IMR-90 (cell line): Measurements from ENCODE around the gene DLX1. TPM values are rescaled to one million over a fixed set of nuclear protein-coding genes. Genes with fewer than 3 reads are reported as not detected.

Source experiments
- ATAC-seq: fragments of 200-7000 bp; cut with Tn5 transposase; 2 replicates; pipeline ENCODE4 v1.9.1; 2020; ENCODE audit warnings: low read depth, mild to moderate bottlenecking, moderate library complexity
- BruUV-seq: library from RNA; stranded (reverse); fragments of 400-500 nt; replicated peaks from 2 replicates; lab custom pipeline; 2021; lab: Mats Ljungman, UMichigan
- CTCF ChIA-PET: fragments of 300-600 bp; formaldehyde crosslinking; extraction: SDS; loops from one replicate; lab custom pipeline; 2021; ENCODE audit warnings: antibody characterized with exemption; lab: Yijun Ruan, JAX
- POLR2A ChIA-PET: fragments of 300-600 bp; sonication (Branson Sonifier 250); formaldehyde crosslinking; loops from one replicate; lab custom pipeline; 2022; ENCODE audit warnings: antibody characterized with exemption; ENCODE audit not compliant: unreplicated experiment; lab: Charles Lee
- DNase-seq: peaks from one replicate; pipeline ENCODE4 v3.0.0; 2013
- H2AFZ ChIP-seq: replicated peaks from 2 replicates; pipeline ENCODE3; 2013; ENCODE audit warnings: low read length, mild to moderate bottlenecking; ENCODE audit not compliant: poor library complexity
- H2AK5ac ChIP-seq: 2 replicates; pipeline ENCODE4 v1.6.1; 2013; ENCODE audit warnings: low read depth, low read length, inconsistent platforms
- H2AK9ac ChIP-seq: replicated peaks from 2 replicates; pipeline ENCODE3; 2013; ENCODE audit warnings: mild to moderate bottlenecking, low read depth, low read length, moderate library complexity; ENCODE audit not compliant: poor library complexity
- H2BK120ac ChIP-seq: 2 replicates; pipeline ENCODE4 v1.6.1; 2013; ENCODE audit warnings: low read depth, low read length, inconsistent platforms
- H2BK15ac ChIP-seq: 3 replicates; pipeline ENCODE4 v1.6.1; 2013; ENCODE audit warnings: low read depth, low read length, inconsistent platforms
- H2BK20ac ChIP-seq: 2 replicates; pipeline ENCODE4 v1.6.1; 2013; ENCODE audit warnings: low read depth, mild to moderate bottlenecking, inconsistent platforms, low read length, moderate library complexity
- H2BK5ac ChIP-seq: 2 replicates; pipeline ENCODE4 v1.6.1; 2013; ENCODE audit warnings: mild to moderate bottlenecking, low read depth, low read length, inconsistent platforms; ENCODE audit not compliant: poor library complexity, severe bottlenecking
- H3K14ac ChIP-seq: replicated peaks from 2 replicates; pipeline ENCODE4 v1.6.1; 2013; ENCODE audit warnings: low read depth, low read length, inconsistent platforms
- H3K18ac ChIP-seq: 2 replicates; pipeline ENCODE4 v1.6.1; 2013; ENCODE audit warnings: low read depth, low read length, control low read depth
- H3K23ac ChIP-seq: 2 replicates; pipeline ENCODE4 v1.6.1; 2013; ENCODE audit warnings: low read depth, low read length, inconsistent platforms
- H3K27ac ChIP-seq: 2 replicates; pipeline ENCODE4 v1.5.1; 2013; ENCODE audit warnings: mild to moderate bottlenecking, control low read depth, low read length; ENCODE audit not compliant: insufficient read depth
- H3K27me3 ChIP-seq: 2 replicates; pipeline ENCODE4 v1.6.1; 2013; ENCODE audit warnings: low read length; ENCODE audit not compliant: control insufficient read depth, insufficient read depth
- H3K36me3 ChIP-seq: 2 replicates; pipeline ENCODE4 v1.6.1; 2013; ENCODE audit warnings: low read length, mixed read lengths; ENCODE audit not compliant: control insufficient read depth, insufficient read depth
- H3K4ac ChIP-seq: 2 replicates; pipeline ENCODE4 v1.6.1; 2013; ENCODE audit warnings: low read depth, low read length, inconsistent platforms
- H3K4me1 ChIP-seq: 2 replicates; pipeline ENCODE4 v1.6.1; 2013; ENCODE audit warnings: low read length, mixed read lengths; ENCODE audit not compliant: control insufficient read depth, insufficient read depth
- H3K4me2 ChIP-seq: 2 replicates; pipeline ENCODE4 v1.6.1; 2013; ENCODE audit warnings: low read depth, mild to moderate bottlenecking, control low read depth, low read length, moderate library complexity
- H3K4me3 ChIP-seq: 2 replicates; pipeline ENCODE4 v1.5.1; 2013; ENCODE audit warnings: low read depth, mild to moderate bottlenecking, control low read depth, low read length, moderate library complexity; ENCODE audit not compliant: insufficient read depth
- H3K56ac ChIP-seq: 2 replicates; pipeline ENCODE4 v1.6.1; 2013; ENCODE audit warnings: low read length, inconsistent platforms; ENCODE audit not compliant: insufficient read depth; ENCODE audit errors: extremely low read depth
- H3K79me1 ChIP-seq, 2 experiments: 2 replicates each; pipeline ENCODE4 v1.6.1; 2013; ENCODE audit warnings: low read length in 2 of 2, inconsistent platforms in 1 of 2, low read depth in 1 of 2
- H3K9ac ChIP-seq: 2 replicates; pipeline ENCODE4 v1.6.1; 2013; ENCODE audit warnings: low read depth, low read length, control low read depth
- H3K9me1 ChIP-seq: 2 replicates; pipeline ENCODE4 v1.6.1; 2013; ENCODE audit warnings: low read length, inconsistent platforms; ENCODE audit not compliant: insufficient read depth
- H3K9me3 ChIP-seq: 2 replicates; pipeline ENCODE4 v1.6.1; 2013; ENCODE audit warnings: low read length; ENCODE audit not compliant: control insufficient read depth, insufficient read depth
- H4K20me1 ChIP-seq: 2 replicates; pipeline ENCODE4 v1.6.1; 2013; ENCODE audit warnings: low read length, inconsistent platforms; ENCODE audit not compliant: insufficient read depth
- H4K5ac ChIP-seq: 2 replicates; pipeline ENCODE4 v1.6.1; 2013; ENCODE audit warnings: mild to moderate bottlenecking, low read depth, low read length, control low read depth
- H4K8ac ChIP-seq, 2 experiments: 2 replicates each; pipeline ENCODE4 v1.6.1; 2013; ENCODE audit warnings: low read depth in 2 of 2, low read length in 2 of 2, control low read depth in 1 of 2, inconsistent platforms in 1 of 2
- H4K91ac ChIP-seq: 2 replicates; pipeline ENCODE4 v1.6.1; 2013; ENCODE audit warnings: low read depth, low read length, inconsistent platforms; ENCODE audit not compliant: insufficient read depth
- BHLHE40 ChIP-seq: fragments of 150-350 bp; IDR thresholded peaks from 2 replicates; pipeline ENCODE4 v1.6.1; 2016; ENCODE audit warnings: mild to moderate bottlenecking, low read depth, low read length
- CEBPB ChIP-seq: IDR thresholded peaks from 2 replicates; pipeline ENCODE4 v1.6.1; 2012; ENCODE audit warnings: low read depth, low read length, improper control_type of control experiment
- FOS ChIP-seq: fragments of 150-350 bp; IDR thresholded peaks from 2 replicates; pipeline ENCODE4 v1.6.1; 2016; ENCODE audit warnings: low read depth, low read length
- MAFK ChIP-seq: IDR thresholded peaks from 2 replicates; pipeline ENCODE4 v1.6.1; 2012; ENCODE audit warnings: low read depth, low read length, improper control_type of control experiment
- MXI1 ChIP-seq: IDR thresholded peaks from 2 replicates; pipeline ENCODE4 v1.6.1; 2012; ENCODE audit warnings: low read depth, mild to moderate bottlenecking, low read length, moderate library complexity, borderline replicate concordance
- NFE2L2 ChIP-seq: fragments of 150-350 bp; IDR thresholded peaks from 2 replicates; pipeline ENCODE4 v1.6.1; 2016; ENCODE audit warnings: low read depth, mild to moderate bottlenecking, low read length
- POLR2A ChIP-seq: IDR thresholded peaks from 2 replicates; pipeline ENCODE4 v1.6.1; 2012; ENCODE audit warnings: mild to moderate bottlenecking, low read depth, low read length
- RCOR1 ChIP-seq: IDR thresholded peaks from 2 replicates; pipeline ENCODE4 v1.6.1; 2012; ENCODE audit warnings: mild to moderate bottlenecking, low read length, improper control_type of control experiment; ENCODE audit not compliant: insufficient replicate concordance
- RFX5 ChIP-seq: IDR thresholded peaks from 2 replicates; pipeline ENCODE4 v1.8.0; 2012; ENCODE audit warnings: low read depth, mild to moderate bottlenecking, low read length, moderate library complexity
- SMC3 ChIP-seq: fragments of 150-350 bp; IDR thresholded peaks from 2 replicates; pipeline ENCODE4 v1.6.1; 2016; ENCODE audit warnings: low read depth, mild to moderate bottlenecking, antibody characterized with exemption, low read length, moderate library complexity
- USF2 ChIP-seq: fragments of 150-350 bp; IDR thresholded peaks from 2 replicates; pipeline ENCODE4 v1.6.1; 2017; ENCODE audit warnings: mild to moderate bottlenecking, antibody characterized with exemption, low read length, low read depth
- WGBS, 2 experiments: methylation state at CpG; one replicate each; pipeline versions ENCODE4 v1.1.5 to v1.1.7; 2013; ENCODE audit warnings: missing lambda C conversion rate in 2 of 2; ENCODE audit not compliant: insufficient read length in 1 of 2; ENCODE audit errors: extremely low coverage in 2 of 2; 5-methylcytosine and 5-hydroxymethylcytosine counted together
- dilution Hi-C: fragments of 300-500 bp; cut with HindIII; formaldehyde crosslinking; loops from one replicate; pipeline ENCODE4 v1.14.3; 2018; ENCODE audit warnings: low sequenced_read_pairs; ENCODE audit not compliant: unreplicated experiment
- in situ Hi-C: fragments of 300-500 bp; cut with MboI; formaldehyde crosslinking; loops from 3 replicates; pipeline ENCODE4 v1.14.3; 2019; ENCODE audit warnings: low sequenced_read_pairs, inconsistent platforms, mixed read lengths
- intact Hi-C: fragments of 100-400 bp; cut with micrococcal nuclease; formaldehyde crosslinking; loops from 2 replicates; pipeline ENCODE4 v1.10.0; 2022
- polyA plus RNA-seq, 3 experiments: library from polyadenylated mRNA; depleted of rRNA; stranded (reverse); fragments of >200 nt; gene quantifications; 2 replicates each; pipeline ENCODE4 v1.2.3, GENCODE V29; 2012; ENCODE audit warnings: low replicate concordance in 1 of 3
- total RNA-seq: library from RNA; depleted of rRNA; stranded (reverse); fragments of >200 nt; gene quantifications from 2 replicates; pipeline ENCODE4 v1.2.3, GENCODE V29; 2012

The DLX1 gene
- total and polyA plus RNA-seq, 2 of the 4 experiments (the other 2 are of a cell fraction) = 0.36 to 2.2 TPM

- in situ Hi-C loops (no loop called here), dilution Hi-C loops (no loop called here), intact Hi-C loops (loop anchor here (5.0 kb wide), 1 partner anchor 46 kb away; no protein-coding TSS in a partner anchor)
- peak overlapping the region; percentile 5 for H2AFZ ChIP-seq
- H3K27me3 ChIP-seq = peaks cover 68% of the 10 kb centered on the region
- H2BK15ac ChIP-seq = no peak overlapping the region
- H3K79me1 ChIP-seq = no peaks in the 10 kb centered on the region
- no peak overlapping the region for H2BK120ac ChIP-seq
- no peaks in the 10 kb centered on the region; the same call in 1 of the 2 replicates for H3K4me1 ChIP-seq
- H4K8ac ChIP-seq = no peak overlapping the region
- ATAC-seq = no peak
- BruUV-seq = no TSS peak
- no peak overlapping the region for H4K91ac ChIP-seq
- no peak overlapping the region for H3K4ac ChIP-seq
- H2BK20ac ChIP-seq = no peak overlapping the region
- H3K9ac ChIP-seq = no peak overlapping the region
- WGBS, 2 experiments = 5% methylated on average over 18 of the region's 42 CpGs; no CpG with 5 or more reads in 1 of the 2 experiments
- ChIA-PET CTCF (no interaction called here), POLR2A (no interaction called here)
- H3K4me3 ChIP-seq = no peak overlapping the region; the same call in 1 of the 2 replicates
- no peak overlapping the region for H4K5ac ChIP-seq
- no peak overlapping the region for H2AK9ac ChIP-seq
- H2AK5ac ChIP-seq = no peak overlapping the region
- no peaks in the 10 kb centered on the region for H3K9me1 ChIP-seq
- no peak overlapping the region for H3K56ac ChIP-seq
- TF ChIP-seq BHLHE40 = no peak
- TF ChIP-seq RCOR1 = no peak
- no peak for TF ChIP-seq RFX5
- no peak for TF ChIP-seq FOS
- no peak for TF ChIP-seq POLR2A
- no peak for TF ChIP-seq MAFK
- TF ChIP-seq NFE2L2 = no peak
- TF ChIP-seq SMC3 = no peak
- no peak for TF ChIP-seq CEBPB
- TF ChIP-seq MXI1 = no peak
- TF ChIP-seq USF2 = no peak
- no peak overlapping the region for H3K27ac ChIP-seq
- no peak overlapping the region for H3K18ac ChIP-seq
- 0 out of 2 replicates have a peak, but pooled peaks cover under 1% of the 10 kb centered on the region for H4K20me1 ChIP-seq
- 0 out of 2 replicates have a peak overlapping the region, but pooled peaks have one; percentile 1 for H3K23ac ChIP-seq
- no peak overlapping the region for H3K14ac ChIP-seq
- peaks cover 12% of the 10 kb centered on the region for H3K9me3 ChIP-seq
- no peaks in the 10 kb centered on the region for H3K36me3 ChIP-seq
- H3K4me2 ChIP-seq = peak overlapping the region; percentile 11; the same call in 1 of the 2 replicates
- DNase-seq = no peak
- no peak overlapping the region for H2BK5ac ChIP-seq
Observed at GRCh38 chr2:172082944-172083627, 2.2 kb upstream of the DLX1 start.
